CD4-positive, alpha-beta T cell (primary cell): ENCODE data around the gene UVSSA. TPM values are rescaled to one million over a fixed set of nuclear protein-coding genes. Genes with fewer than 3 reads are reported as not detected.

Source experiments
- ATAC-seq: fragments of 200-7000 bp; cut with Tn5 transposase; one replicate; pipeline ENCODE4 v1.10.0; 2022; ENCODE audit warnings: mild to moderate bottlenecking; ENCODE audit not compliant: poor library complexity
- CTCF ChIA-PET: fragments of 350-600 bp; sonication (Branson Sonifier 250); formaldehyde crosslinking; loops from one replicate; lab custom pipeline; 2021; ENCODE audit warnings: antibody characterized with exemption, inconsistent platforms; lab: Charles Lee
- POLR2A ChIA-PET: fragments of 350-600 bp; sonication (Branson Sonifier 250); formaldehyde crosslinking; loops from one replicate; lab custom pipeline; 2021; ENCODE audit warnings: antibody characterized with exemption, inconsistent platforms; lab: Charles Lee
- DNase-seq, 14 experiments: peaks; one replicate each; pipeline ENCODE4 v3.0.0-alpha.2; 2013 to 2020; ENCODE audit warnings: mixed read lengths in 2 of 14
- H3K27ac ChIP-seq, 2 donors: one replicate each; pipeline versions ENCODE4 v1.5.1 to v1.7.0; 2013; ENCODE audit warnings: low read length in 2 of 2, low read depth in 1 of 2, mild to moderate bottlenecking in 1 of 2
- H3K27me3 ChIP-seq, 2 experiments: 1 replicate in 1 of 2; 2 replicates in 1 of 2; pipeline versions ENCODE4 v1.6.1 to v1.7.0; 2013; ENCODE audit warnings: low read length in 2 of 2, control low read depth in 1 of 2, mild to moderate bottlenecking in 1 of 2, moderate library complexity in 1 of 2; ENCODE audit not compliant: insufficient read depth in 2 of 2, control insufficient read depth in 1 of 2
- H3K36me3 ChIP-seq: one replicate; pipeline ENCODE4 v1.6.1; 2013; ENCODE audit warnings: low read length, control low read depth; ENCODE audit not compliant: insufficient read depth
- H3K4me1 ChIP-seq: one replicate; pipeline ENCODE4 v1.6.1; 2013; ENCODE audit warnings: low read length, control low read depth; ENCODE audit not compliant: insufficient read depth
- H3K4me3 ChIP-seq: one replicate; pipeline ENCODE4 v1.5.1; 2013; ENCODE audit warnings: mild to moderate bottlenecking, low read length, moderate library complexity
- H3K9me3 ChIP-seq, 2 experiments: 1 replicate in 1 of 2; 2 replicates in 1 of 2; pipeline versions ENCODE4 v1.6.1 to v1.7.0; 2013; ENCODE audit warnings: low read length in 2 of 2, mild to moderate bottlenecking in 2 of 2, control low read depth in 1 of 2, moderate library complexity in 1 of 2; ENCODE audit not compliant: control insufficient read depth in 1 of 2, insufficient read depth in 1 of 2
- H3K27ac Mint-ChIP-seq: one replicate; pipeline ENCODE4 v1.8.0; 2020; ENCODE audit warnings: mixed read lengths
- H3K27me3 Mint-ChIP-seq: one replicate; pipeline ENCODE4 v1.8.0; 2021; ENCODE audit warnings: mixed read lengths
- H3K36me3 Mint-ChIP-seq: one replicate; pipeline ENCODE4 v1.8.0; 2021; ENCODE audit warnings: low read depth, mixed read lengths
- H3K4me1 Mint-ChIP-seq: one replicate; pipeline ENCODE4 v1.8.0; 2021; ENCODE audit warnings: low read depth, mixed read lengths
- H3K4me3 Mint-ChIP-seq: one replicate; pipeline ENCODE4 v1.8.0; 2020; ENCODE audit warnings: mild to moderate bottlenecking, mixed read lengths
- H3K9me3 Mint-ChIP-seq: one replicate; pipeline ENCODE4 v1.8.0; 2020; ENCODE audit warnings: mixed read lengths
- intact Hi-C, 2 experiments: fragments of 100-400 bp; cut with DNase I in 1 of 2; cut with micrococcal nuclease in 1 of 2; formaldehyde crosslinking; loops; one replicate each; pipeline versions ENCODE4 v1.15.1 to v1.9.0; 2023 to 2025; cut with DNase I, micrococcal nuclease
- total RNA-seq, 174 experiments: library from RNA in 2 of 174; stranded (reverse) in 2 of 174; gene quantifications; one replicate each; pipeline ENCODE4 v1.2.3 and lab custom pipeline; 2021 to 2026
- TF ChIP-seq, protein P1 (sequence below): fragments of 200-600 bp; IDR thresholded peaks from one replicate; pipeline ENCODE4 v1.8.0; 2022; ENCODE audit warnings: antibody characterized with exemption, mild to moderate bottlenecking

UVSSA gene
- total RNA-seq, 2 experiments from 2014 or later = 31.1 to 33.1 TPM

DNA sequence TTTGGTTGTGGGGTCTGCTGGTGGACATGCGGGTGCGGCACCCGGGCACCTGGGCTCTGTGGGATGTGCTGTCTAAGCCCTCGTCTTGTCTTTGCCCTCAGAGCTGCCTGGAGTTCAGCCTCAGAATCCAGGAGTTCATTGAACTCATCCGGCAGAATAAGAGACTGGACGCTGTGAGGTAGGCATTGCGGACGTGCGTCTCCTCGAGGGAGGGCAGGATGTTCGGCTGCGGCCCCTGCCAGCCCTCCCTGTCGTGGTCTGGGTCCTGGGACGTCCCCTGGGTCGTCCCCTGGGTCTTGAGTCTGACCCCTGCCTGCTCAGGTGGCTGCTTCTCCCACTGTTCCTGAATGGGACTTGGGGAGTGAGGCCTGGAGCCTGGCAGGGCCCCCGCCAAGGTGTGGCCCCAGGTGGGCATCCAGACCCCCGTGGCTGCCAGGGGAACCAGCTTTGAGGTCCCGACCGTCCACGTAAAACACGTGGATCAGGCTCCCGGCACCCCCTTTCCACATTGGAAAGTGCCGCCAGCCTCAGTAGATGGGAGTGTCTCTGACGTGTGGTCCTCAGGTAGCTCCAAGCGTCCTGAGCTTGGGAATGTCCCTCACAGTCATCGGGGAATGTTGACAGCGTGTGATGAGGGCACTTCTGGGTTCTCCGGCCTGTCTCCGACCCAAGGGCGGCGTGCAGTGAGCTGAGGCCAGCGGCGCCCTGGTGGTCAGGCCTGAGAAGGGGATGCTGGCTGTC, 19.3 kb upstream of the UVSSA start:
- no peak overlapping the region for H3K4me3 ChIP-seq
- ChIA-PET CTCF (no interaction called here), POLR2A (no interaction called here)
- TF ChIP-seq, protein P1, sequence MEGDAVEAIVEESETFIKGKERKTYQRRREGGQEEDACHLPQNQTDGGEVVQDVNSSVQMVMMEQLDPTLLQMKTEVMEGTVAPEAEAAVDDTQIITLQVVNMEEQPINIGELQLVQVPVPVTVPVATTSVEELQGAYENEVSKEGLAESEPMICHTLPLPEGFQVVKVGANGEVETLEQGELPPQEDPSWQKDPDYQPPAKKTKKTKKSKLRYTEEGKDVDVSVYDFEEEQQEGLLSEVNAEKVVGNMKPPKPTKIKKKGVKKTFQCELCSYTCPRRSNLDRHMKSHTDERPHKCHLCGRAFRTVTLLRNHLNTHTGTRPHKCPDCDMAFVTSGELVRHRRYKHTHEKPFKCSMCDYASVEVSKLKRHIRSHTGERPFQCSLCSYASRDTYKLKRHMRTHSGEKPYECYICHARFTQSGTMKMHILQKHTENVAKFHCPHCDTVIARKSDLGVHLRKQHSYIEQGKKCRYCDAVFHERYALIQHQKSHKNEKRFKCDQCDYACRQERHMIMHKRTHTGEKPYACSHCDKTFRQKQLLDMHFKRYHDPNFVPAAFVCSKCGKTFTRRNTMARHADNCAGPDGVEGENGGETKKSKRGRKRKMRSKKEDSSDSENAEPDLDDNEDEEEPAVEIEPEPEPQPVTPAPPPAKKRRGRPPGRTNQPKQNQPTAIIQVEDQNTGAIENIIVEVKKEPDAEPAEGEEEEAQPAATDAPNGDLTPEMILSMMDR = no peak
- H3K4me1 Mint-ChIP-seq = peaks cover 32% of the 10 kb centered on the region
- H3K27me3 Mint-ChIP-seq = no peaks in the 10 kb centered on the region
- DNase-seq = no peak
- H3K27me3 ChIP-seq = no peaks in the 10 kb centered on the region
- intact Hi-C loops = no loop called here
- peaks cover 44% of the 10 kb centered on the region for H3K36me3 Mint-ChIP-seq
- H3K27ac Mint-ChIP-seq = no peak overlapping the region
- peaks cover 70% of the 10 kb centered on the region for H3K4me1 ChIP-seq
- ATAC-seq = no peak
- H3K4me3 Mint-ChIP-seq = no peak overlapping the region
- no peaks in the 10 kb centered on the region for H3K9me3 Mint-ChIP-seq
- no peak overlapping the region for H3K27ac ChIP-seq
- H3K9me3 ChIP-seq = no peaks in the 10 kb centered on the region
- peaks cover 65% of the 10 kb centered on the region for H3K36me3 ChIP-seq

DNA sequence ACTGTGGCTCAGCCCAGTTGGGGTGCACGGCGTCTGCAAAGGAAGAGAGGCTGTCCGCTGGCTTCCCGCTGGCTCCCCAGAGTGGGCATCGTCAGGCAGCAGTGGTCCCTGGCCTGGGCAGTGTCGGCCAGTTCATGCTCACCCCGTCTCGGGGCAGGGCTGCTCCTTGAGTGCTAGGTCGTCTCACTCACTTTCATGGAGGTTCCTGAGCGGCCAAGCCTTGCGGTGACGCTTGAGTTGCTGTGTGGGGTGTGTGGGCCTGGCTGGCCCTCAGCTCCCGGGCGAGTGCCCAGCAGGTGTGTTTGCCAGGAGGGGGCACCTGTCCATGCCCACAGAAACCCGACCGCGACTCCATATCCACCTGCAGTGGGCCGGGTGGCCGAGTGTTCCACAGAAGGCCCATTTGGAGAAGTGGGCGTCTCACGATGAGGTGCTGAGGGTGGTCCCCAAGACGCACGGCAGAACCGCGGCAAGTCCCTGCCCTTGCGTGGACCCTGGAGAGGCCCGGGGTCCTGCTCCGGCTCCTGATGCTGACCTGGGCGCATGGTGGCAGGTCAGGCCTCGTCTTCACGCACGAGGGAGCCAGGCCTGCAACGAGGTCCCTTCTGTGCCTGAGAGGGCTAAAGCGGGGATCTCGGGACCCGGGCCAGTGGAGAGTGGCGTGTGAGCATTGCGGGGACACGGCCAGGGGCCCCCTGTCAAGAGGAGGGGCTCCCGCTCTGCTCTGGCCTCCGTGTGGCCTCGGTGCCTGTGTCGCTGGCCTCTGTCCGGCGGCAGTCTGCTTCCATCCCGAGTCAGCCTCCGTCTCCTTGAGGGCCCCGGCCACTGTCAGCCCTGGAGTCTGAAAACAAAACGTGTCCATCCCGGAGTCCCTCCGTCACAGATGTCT, 18.5 kb upstream of the UVSSA start:
- no peaks in the 10 kb centered on the region for H3K27me3 ChIP-seq
- ChIA-PET POLR2A (interaction anchor here (1.4 to 3.2 kb wide), 5 partner anchors 13 to 163 kb away, joined by 3 to 48 read pairs (median 14); partner anchors contain the start of genes MAEA and UVSSA), CTCF (interaction anchor here (2.1 kb wide), 1 partner anchor 10 kb away, joined by 5 read pairs; no protein-coding TSS in a partner anchor)
- peaks cover 78% of the 10 kb centered on the region for H3K4me1 ChIP-seq
- peaks cover 32% of the 10 kb centered on the region for H3K4me1 Mint-ChIP-seq
- intact Hi-C loops = no loop called here
- H3K27me3 Mint-ChIP-seq = no peaks in the 10 kb centered on the region
- peaks cover 65% of the 10 kb centered on the region for H3K36me3 ChIP-seq
- DNase-seq (no peak), ATAC-seq (no peak)
- TF ChIP-seq, protein P1 = no peak
- peak overlapping the region; percentile 91 for H3K27ac Mint-ChIP-seq
- H3K9me3 ChIP-seq = no peaks in the 10 kb centered on the region
- peak overlapping the region in 1 of 2 donors; percentile 47 for H3K27ac ChIP-seq
- H3K36me3 Mint-ChIP-seq = peaks cover 44% of the 10 kb centered on the region
- no peaks in the 10 kb centered on the region for H3K9me3 Mint-ChIP-seq
- H3K4me3 ChIP-seq = no peak overlapping the region
- no peak overlapping the region for H3K4me3 Mint-ChIP-seq
